DMS53 (cell line): ENCODE data around the gene SLIT2.

ENCODE experiments used
- DNase-seq: peaks from one replicate; lab custom pipeline; 2025; lab: John Stamatoyannopoulos, UW

SLIT2 gene

GRCh38 chr4:20251796-20252655 is at the start of gene SLIT2:
SLIT2 (plus strand) TSS chr4:20251905; CDS start chr4:20253816, 1,911 bp downstream.
- DNase-seq: peak; percentile 92

- DNase-seq: no peak
These were observed 48.2 kb upstream of the SLIT2 start for GRCh38 chr4:20203508-20203907.

- DNase-seq: no peak
These were observed 34.2 kb upstream of the SLIT2 start for GRCh38 chr4:20217521-20217920.

GRCh38 chr4:20217951-20218350 is 33.8 kb upstream of the SLIT2 start:
- DNase-seq: no peak

GRCh38 chr4:20219521-20219920 is 32.2 kb upstream of the SLIT2 start:
- DNase-seq: no peak

GRCh38 chr4:20237894-20238537 is 13.7 kb upstream of the SLIT2 start:
- no peak for DNase-seq

- peak; percentile 86 for DNase-seq
These were observed 3.5 kb upstream of the SLIT2 start for GRCh38 chr4:20248155-20248558.

GRCh38 chr4:20249333-20249732 is 2.4 kb upstream of the SLIT2 start:
- DNase-seq: peak; percentile 79

GRCh38 chr4:20251031-20251795 is 492 bp upstream of the SLIT2 start:
- no peak for DNase-seq

GRCh38 chr4:20252656-20253282 is 1.1 kb downstream of the SLIT2 start:
- DNase-seq: peak; percentile 81

GRCh38 chr4:20253283-20253734 is 1.6 kb downstream of the SLIT2 start:
- no peak for DNase-seq

- DNase-seq: peak; percentile 69
These were observed 2.2 kb downstream of the SLIT2 start for GRCh38 chr4:20253735-20254409.

- peak; percentile 65 for DNase-seq
These were observed 3.0 kb downstream of the SLIT2 start for GRCh38 chr4:20254511-20255250.

GRCh38 chr4:20255251-20255586 is 3.5 kb downstream of the SLIT2 start:
- no peak for DNase-seq

- peak; percentile 15 for DNase-seq
These were observed 4.1 kb downstream of the SLIT2 start for GRCh38 chr4:20255823-20256222.

GRCh38 chr4:20256381-20256881 is 4.7 kb downstream of the SLIT2 start:
- DNase-seq: no peak

- DNase-seq: no peak
These were observed 8.0 kb downstream of the SLIT2 start for GRCh38 chr4:20259707-20260106.

GRCh38 chr4:20260821-20261220 is 9.1 kb downstream of the SLIT2 start:
- no peak for DNase-seq

GRCh38 chr4:20262221-20262620 is 10.5 kb downstream of the SLIT2 start:
- DNase-seq: no peak

- DNase-seq: no peak
These were observed 13.0 kb downstream of the SLIT2 start for GRCh38 chr4:20264688-20265087.

- DNase-seq: no peak
These were observed 14.0 kb downstream of the SLIT2 start for GRCh38 chr4:20265726-20266125.
